Airway epithelial cell (primary cell): Measurements from ENCODE around the gene PFDN1. TPM values are rescaled to one million over a fixed set of nuclear protein-coding genes. Genes with fewer than 3 reads are reported as not detected.

Source experiments
- total RNA-seq: library from RNA; depleted of rRNA; stranded (reverse); fragments of >200 nt; gene quantifications from 2 replicates; pipeline ENCODE4 v1.2.3, GENCODE V29; 2015

Gene PFDN1, protein sequence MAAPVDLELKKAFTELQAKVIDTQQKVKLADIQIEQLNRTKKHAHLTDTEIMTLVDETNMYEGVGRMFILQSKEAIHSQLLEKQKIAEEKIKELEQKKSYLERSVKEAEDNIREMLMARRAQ
- 87.7 and 92.6 TPM in 2 replicates for total RNA-seq

DNA sequence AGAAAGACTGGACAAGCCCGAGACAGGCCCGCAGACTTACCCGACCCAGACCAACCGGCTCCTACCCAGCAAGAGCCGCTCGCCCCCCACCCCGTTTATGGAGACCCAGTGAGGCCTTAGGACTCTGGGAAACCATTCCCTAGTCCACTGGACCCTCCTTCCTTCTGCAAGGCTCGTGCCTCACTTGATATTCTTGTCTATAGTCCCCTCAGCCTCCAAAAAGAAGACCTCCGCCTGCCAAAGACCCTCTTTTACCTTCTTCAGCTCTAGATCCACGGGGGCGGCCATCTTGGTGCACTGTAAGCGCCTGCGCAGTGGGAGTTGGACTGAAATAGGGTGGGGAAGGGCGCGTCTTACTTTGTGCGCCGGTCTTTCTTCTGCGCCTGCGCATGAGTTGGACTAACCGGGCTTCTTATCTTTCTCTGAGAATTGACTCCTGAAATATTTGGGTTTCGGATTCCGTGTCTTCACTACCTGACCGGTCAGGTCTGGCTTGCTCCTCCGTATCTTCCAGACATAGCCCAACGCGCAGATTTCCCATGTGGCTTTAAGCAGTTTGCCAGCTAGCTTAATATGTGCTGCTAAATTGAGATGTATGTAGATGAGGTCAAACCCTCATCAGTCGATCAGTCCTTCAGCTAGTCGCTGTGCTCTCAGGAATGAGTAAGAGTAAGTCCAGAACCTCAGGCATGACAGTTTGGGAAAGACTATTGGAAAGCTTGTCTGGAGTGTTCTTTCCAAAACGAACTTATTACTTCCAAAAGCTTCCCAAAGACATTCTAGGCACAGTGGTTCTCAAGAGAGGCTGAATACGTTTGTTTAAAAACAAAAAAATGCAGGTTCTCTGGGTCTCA is at the start of gene PFDN1:
Gene PFDN1 (minus strand): TSS at position 316 of the 854 bp plus-strand sequence. CDS start 28 bp downstream, at position 288.

DNA sequence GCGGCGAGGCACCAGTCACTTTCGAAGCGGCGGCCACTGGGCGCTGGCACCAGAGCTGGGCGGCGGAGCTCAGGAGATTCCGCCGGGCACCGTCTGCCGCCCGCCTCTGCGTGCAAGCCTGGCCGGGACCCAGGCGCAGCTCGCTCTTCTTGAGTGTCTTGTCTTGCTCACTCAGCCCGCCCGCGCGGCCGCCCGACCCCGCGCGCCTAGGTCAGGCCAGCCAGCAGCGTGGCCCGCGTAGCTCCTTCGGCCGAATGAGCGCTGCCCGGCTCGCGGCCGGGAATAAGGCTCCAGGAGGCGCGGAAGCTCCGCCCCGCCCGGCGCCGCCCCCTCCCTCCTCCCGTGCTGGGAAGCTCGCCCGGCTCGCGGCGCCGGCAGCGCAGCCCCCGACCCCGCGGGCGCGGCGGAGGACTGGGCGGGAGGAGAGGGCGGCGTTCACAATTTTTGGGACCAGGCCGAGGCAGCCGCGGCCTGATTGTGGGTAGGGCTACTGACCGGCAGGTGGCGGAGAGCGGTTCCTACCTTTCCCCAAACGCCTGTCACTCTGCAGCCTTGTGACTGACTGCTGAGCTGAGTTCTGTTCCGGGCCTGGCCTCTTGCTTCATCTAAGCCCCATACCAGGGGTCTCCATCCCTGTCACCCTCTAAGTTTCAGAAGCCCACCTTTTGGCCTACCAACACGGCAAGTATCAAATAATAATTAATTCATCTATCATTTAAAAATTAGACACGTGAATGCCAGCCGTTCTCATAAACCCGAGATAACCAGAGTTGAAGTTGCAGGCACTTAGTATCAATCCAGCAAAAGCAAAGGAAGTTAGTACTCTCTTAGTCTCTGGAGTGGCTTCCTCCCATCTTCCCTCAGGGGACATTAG is 43.7 kb upstream of the PFDN1 start, which contains the start of gene HBEGF:
Gene HBEGF (minus strand): TSS at position 256 of the 874 bp plus-strand sequence. CDS start 275 bp downstream, outside the sequence.

Other genes starting within 250 kb of the PFDN1 start
- gene PURA, start 189.0 kb downstream of the PFDN1 start, total RNA-seq = 5.2 and 6.1 TPM in 2 replicates
- 0.70 and 1.1 TPM in 2 replicates for gene IGIP, start 177.2 kb downstream of the PFDN1 start, total RNA-seq
- 19.0 and 27.5 TPM in 2 replicates for gene CYSTM1, start 127.9 kb downstream of the PFDN1 start, total RNA-seq
- gene HBEGF, start 43.5 kb upstream of the PFDN1 start, total RNA-seq = 16.0 and 18.1 TPM in 2 replicates
- not detected in 2 replicates for gene SLC4A9, start 57.1 kb upstream of the PFDN1 start, total RNA-seq
- 37.6 and 40.0 TPM in 2 replicates for gene ANKHD1, start 98.7 kb upstream of the PFDN1 start, total RNA-seq
- 6.0 and 6.3 TPM in 2 replicates for gene EIF4EBP3, start 244.6 kb upstream of the PFDN1 start, total RNA-seq